SU-DHL-6 (cell line): ENCODE data around the gene WDR33.

Experiments
- EZH2phosphoT487 ChIP-seq: fragments of 200-600 bp; sonication (generic), shearing (Covaris generic); conservative IDR thresholded peaks from 2 replicates; pipeline ENCODE4 v1.6.1; 2018; ENCODE audit warnings: mild to moderate bottlenecking, antibody characterized with exemption, low read length, moderate library complexity, mixed read lengths
- TF ChIP-seq, protein P1 (sequence below): fragments of 200-600 bp; sonication (generic); IDR thresholded peaks from one replicate; pipeline ENCODE4 v1.5.1; 2017; ENCODE audit warnings: antibody characterized with exemption, mild to moderate bottlenecking, low read length, moderate library complexity; ENCODE audit not compliant: insufficient read depth, poor library complexity, severe bottlenecking

DNA sequence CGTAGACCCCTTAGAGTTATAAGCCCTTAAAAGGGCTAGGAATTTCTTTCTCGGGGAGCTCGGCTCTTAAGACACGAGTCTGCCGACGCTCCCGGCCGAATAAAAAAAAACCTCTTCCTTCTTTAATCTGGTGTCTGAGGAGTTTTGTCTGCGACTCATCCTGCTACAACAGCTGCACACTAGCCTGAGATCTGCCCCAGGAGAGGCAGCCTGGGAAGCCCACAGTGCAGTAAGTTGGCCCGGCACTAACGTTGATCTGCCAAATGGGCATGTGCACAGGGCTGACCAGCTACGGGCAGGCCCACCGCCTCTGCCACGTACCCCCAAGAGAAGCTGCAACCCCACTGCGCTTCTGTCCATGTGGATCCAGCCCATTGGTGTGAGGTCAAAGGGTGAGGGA is 127.2 kb downstream of the WDR33 start:
- TF ChIP-seq, protein P1, sequence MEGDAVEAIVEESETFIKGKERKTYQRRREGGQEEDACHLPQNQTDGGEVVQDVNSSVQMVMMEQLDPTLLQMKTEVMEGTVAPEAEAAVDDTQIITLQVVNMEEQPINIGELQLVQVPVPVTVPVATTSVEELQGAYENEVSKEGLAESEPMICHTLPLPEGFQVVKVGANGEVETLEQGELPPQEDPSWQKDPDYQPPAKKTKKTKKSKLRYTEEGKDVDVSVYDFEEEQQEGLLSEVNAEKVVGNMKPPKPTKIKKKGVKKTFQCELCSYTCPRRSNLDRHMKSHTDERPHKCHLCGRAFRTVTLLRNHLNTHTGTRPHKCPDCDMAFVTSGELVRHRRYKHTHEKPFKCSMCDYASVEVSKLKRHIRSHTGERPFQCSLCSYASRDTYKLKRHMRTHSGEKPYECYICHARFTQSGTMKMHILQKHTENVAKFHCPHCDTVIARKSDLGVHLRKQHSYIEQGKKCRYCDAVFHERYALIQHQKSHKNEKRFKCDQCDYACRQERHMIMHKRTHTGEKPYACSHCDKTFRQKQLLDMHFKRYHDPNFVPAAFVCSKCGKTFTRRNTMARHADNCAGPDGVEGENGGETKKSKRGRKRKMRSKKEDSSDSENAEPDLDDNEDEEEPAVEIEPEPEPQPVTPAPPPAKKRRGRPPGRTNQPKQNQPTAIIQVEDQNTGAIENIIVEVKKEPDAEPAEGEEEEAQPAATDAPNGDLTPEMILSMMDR, result no peak
- no peak for TF ChIP-seq EZH2phosphoT487
